Transverse colon (tissue), 3 donors: Measurements from ENCODE around the gene GAS7.

ENCODE experiments used
- POLR2A ChIP-seq: fragments of 450-650 bp; IDR thresholded peaks from one replicate; pipeline ENCODE4 v1.6.1; 2016; ENCODE audit warnings: antibody characterized with exemption, mild to moderate bottlenecking, moderate library complexity
- POLR2AphosphoS5 ChIP-seq, 3 donors: sonication (generic); formaldehyde crosslinking; IDR thresholded peaks; one replicate each; pipeline ENCODE4 v1.6.1; 2016; ENCODE audit warnings: antibody characterized with exemption in 3 of 3

DNA sequence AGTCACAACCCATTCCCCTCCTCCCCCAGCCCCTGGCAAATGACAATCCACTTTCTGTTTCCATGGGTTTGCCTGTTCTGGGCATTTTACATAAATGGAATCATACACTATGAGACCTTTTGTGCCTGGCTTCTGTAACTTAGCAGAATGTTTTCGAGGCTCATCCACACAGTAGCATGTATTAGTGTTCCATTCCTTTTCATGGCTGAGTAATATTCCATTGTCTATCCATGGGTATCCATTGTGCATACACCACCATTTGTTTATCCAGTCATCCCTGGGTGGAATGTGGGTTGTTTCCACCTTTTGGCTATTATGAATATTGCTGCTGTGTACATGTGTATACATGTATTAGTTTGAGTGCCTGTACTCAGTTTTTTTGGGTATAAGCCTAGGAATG, 259.6 kb downstream of the GAS7 start:
- TF ChIP-seq POLR2A: no peak
- no peak for TF ChIP-seq POLR2AphosphoS5 (IDR thresholded peaks at IDR 0.05)
